Measurements from ENCODE around the gene LEAP2.

DNA sequence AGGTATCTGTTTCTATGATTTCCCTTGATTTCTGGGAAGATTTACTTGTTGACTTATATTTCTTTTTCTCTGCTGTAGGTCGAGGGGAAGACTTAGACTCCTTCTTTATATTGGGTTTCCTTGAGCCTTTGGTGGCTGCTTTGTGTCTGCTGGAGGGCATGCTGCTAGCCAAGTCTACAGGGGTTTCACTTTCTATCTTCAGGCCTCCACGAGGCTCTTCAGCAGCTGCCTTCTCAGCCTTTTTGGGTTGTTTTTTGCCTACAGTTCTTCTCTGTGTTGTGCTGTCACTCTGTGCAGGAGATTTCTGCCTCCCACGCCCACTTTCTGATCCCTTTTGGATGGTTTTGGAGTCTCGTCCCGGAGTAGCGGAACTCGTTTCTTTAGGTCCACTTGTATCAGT lies 23.2 kb downstream of the LEAP2 start:
- TF ChIP-seq, protein P1, sequence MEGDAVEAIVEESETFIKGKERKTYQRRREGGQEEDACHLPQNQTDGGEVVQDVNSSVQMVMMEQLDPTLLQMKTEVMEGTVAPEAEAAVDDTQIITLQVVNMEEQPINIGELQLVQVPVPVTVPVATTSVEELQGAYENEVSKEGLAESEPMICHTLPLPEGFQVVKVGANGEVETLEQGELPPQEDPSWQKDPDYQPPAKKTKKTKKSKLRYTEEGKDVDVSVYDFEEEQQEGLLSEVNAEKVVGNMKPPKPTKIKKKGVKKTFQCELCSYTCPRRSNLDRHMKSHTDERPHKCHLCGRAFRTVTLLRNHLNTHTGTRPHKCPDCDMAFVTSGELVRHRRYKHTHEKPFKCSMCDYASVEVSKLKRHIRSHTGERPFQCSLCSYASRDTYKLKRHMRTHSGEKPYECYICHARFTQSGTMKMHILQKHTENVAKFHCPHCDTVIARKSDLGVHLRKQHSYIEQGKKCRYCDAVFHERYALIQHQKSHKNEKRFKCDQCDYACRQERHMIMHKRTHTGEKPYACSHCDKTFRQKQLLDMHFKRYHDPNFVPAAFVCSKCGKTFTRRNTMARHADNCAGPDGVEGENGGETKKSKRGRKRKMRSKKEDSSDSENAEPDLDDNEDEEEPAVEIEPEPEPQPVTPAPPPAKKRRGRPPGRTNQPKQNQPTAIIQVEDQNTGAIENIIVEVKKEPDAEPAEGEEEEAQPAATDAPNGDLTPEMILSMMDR (IDR thresholded peaks at IDR 0.05): no peak
- no peak for TF ChIP-seq EZH2 (IDR thresholded peaks at IDR 0.05; ENCODE audit: borderline replicate concordance, insufficient read depth, low read depth, low read length, poor library complexity, severe bottlenecking)
